ENCODE measurements around the gene TNIP2.

DNA sequence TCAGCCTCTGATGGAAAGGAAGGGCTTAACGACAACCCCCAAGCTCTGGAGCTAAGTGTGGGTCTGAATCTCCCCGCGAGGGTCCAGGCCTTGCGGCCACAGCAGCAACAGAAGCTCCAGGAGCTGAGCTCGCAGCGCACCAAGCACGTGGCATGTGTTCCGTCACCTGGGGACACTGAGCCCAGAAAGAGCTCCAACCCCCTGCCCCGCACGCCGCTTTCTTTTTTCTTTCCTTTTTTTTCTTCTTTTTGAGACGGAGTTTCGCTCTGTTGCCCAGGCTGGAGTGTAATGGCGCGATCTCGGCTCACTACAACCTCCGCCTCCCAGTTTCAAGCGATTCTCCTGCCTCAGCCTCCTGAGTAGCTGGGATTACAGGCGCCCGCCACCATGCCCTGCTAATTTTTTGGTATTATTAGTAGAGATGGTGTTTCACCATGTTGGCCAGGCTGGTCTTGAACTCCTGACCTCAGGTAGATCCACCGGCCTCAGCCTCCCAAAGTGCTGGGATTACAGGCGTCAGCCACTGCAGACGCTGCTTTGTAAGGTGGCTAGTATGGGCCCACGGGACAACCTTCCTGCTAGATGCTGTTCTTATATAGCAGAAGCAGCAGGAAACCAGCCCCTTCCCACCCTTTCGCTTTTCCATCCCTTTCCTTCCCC is 685 bp upstream of the TNIP2 start:
- no peak for TF ChIP-seq POLR2AphosphoS5 (IDR thresholded peaks at IDR 0.05; ENCODE audit: low read depth, low read length)
- TF ChIP-seq POLR2A (IDR thresholded peaks at IDR 0.05; ENCODE audit: low read depth, low read length), result no peak

Data from GM12892 (cell line).